PFSK-1 (cell line): ENCODE measurements around the gene SLC5A10.

ENCODE experiments used
- FOXP2 ChIP-seq: optimal IDR thresholded peaks from 2 replicates; pipeline ENCODE3; 2011; ENCODE audit warnings: borderline replicate concordance, control low read depth, inconsistent platforms; ENCODE audit not compliant: insufficient read depth; ENCODE audit errors: extremely low read length, extremely low read depth
- POLR2AphosphoS5 ChIP-seq: IDR thresholded peaks from 2 replicates; pipeline ENCODE4 v1.6.1; 2012; ENCODE audit warnings: low read depth, mild to moderate bottlenecking, control low read depth, low read length, moderate library complexity
- REST ChIP-seq, 2 experiments: IDR thresholded peaks; 2 replicates each; pipeline versions ENCODE4 v1.6.1 to v1.8.0; 2011 to 2012; ENCODE audit warnings: low read depth in 2 of 2, low read length in 2 of 2, control low read depth in 1 of 2, inconsistent platforms in 1 of 2, mild to moderate bottlenecking in 1 of 2, moderate library complexity in 1 of 2; ENCODE audit not compliant: insufficient read depth in 1 of 2
- SIN3A ChIP-seq: IDR thresholded peaks from 2 replicates; pipeline ENCODE4 v1.6.1; 2012; ENCODE audit warnings: mild to moderate bottlenecking, low read length, moderate library complexity, borderline replicate concordance; ENCODE audit not compliant: insufficient read depth
- TAF1 ChIP-seq: IDR thresholded peaks from 2 replicates; pipeline ENCODE4 v1.6.1; 2012; ENCODE audit warnings: low read length, control low read depth, borderline replicate concordance; ENCODE audit not compliant: insufficient read depth

Gene SLC5A10

DNA sequence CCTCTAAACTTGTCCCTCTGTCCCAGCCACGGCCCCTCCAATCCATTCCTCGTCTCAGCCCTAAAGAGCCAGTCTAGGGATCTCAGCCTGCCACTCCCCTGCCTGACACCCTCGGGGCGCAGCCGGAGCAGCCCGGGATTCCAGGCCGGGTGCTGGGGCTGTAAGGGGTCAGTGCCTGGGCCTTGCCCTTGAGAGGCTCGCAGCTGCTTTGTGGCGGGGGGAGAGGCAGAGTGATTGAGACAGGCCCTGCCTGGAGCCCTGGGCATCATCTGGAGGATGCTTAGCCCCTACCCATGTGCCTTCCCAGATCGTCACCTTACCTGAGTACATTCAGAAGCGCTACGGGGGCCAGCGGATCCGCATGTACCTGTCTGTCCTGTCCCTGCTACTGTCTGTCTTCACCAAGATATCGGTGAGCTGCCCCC, 8.3 kb downstream of the SLC5A10 start:
- TF ChIP-seq TAF1 (no peak), FOXP2 (no peak), REST (IDR thresholded peaks at IDR 0.05; ENCODE audit: insufficient read depth in 1 of 2, low read depth in 2 of 2, low read length in 2 of 2) (no peak), POLR2AphosphoS5 (no peak), SIN3A (no peak)

DNA sequence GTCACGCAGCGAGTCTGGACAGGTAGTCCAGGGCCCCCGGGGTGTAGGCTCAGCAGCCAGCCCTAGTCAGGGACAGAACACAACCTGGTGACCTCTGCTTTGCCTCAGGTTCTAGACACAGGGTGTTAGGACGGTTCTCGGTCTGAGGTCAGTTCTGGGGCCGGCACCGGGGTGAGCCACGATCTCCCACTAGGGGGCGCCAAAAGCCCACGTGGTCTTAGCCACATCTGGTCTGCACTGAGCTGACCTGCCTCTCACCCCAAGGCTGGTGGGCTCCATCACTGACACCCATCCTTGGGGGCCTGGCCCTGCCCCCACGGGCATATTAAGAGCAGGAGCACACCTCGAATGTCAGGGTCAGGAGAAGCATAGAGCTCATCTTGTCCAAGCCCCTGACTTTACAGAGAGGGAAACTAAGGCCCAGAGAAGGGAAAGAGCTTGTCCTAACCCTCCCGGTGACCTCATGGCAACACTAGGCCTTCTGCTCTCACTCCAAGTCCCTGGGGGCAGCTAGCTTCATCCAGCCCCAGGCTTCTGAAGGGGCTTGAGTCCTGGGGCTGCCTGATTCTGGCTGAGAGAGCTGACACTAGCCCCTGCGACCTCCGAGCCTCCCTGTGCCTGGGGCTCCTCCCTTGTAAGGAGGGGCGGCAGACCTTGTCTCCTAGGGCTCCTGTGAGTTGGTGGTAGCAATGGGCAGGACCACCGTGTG, 9.0 kb downstream of the SLC5A10 start:
- TF ChIP-seq POLR2AphosphoS5 (no peak), FOXP2 (peak; percentile 76)

DNA sequence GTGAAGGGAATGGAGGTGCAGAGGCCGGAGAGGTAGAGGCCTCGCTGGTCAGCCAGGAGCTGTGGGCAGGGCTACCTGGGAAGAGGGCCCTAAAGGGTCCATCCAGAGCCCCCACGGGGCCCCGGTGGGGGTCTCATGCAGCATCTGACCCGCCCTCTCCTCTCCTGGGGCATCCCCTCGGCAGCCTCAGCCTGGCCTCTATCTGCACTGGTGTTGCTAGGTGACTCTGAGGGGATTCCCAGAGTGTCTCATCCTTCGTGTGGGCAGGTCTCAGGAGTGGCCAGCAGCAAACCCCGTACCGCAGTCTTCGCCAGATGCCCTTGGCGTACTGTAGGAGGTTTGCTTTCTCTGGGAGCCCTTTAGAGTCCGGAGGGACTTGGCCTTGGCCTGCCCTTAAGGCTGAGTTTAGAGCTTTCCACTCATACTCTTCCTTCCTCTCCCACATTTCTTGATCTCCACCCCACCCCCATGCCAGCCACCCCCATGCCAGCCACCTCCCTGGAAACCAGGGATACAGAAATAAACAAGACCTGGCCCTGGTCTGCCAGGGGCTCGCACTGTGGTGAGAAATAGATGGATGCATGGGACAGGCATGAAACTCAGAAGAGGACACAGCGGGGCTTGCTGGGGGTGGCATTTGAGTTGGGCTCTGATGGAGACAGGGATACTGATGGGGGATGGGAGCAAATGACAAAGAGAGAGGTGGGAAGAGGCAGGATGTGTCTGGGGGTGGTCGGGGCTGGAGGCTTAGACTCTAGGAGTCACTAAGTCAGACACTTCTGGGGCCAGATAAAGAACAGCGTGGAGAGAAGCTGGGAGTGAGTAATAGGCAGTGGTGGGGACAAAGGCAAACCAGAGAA, 9.9 kb downstream of the SLC5A10 start:
- no peak for TF ChIP-seq TAF1
- no peak for TF ChIP-seq POLR2AphosphoS5
- no peak for TF ChIP-seq REST (IDR thresholded peaks at IDR 0.05; ENCODE audit: insufficient read depth in 1 of 2, low read depth in 2 of 2, low read length in 2 of 2)
- TF ChIP-seq FOXP2: no peak
- TF ChIP-seq SIN3A: no peak

DNA sequence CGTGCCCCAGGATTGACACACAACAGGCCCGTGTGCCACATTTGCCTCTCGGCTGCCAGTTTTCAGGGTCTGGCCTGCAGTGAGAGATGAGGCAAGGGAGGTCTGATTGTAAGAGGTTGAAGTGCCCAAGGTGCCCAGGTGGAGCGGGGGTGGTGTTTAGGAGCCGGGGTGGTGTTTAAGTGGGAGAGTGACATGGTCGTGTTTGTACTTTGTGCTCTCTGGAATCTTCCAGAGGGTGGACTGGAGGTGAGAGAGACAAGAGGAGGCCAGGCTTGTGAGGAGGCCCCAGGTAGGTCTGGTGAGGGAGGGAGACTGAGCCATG, 10.5 kb downstream of the SLC5A10 start:
- TF ChIP-seq TAF1 (no peak), SIN3A (no peak), REST (IDR thresholded peaks at IDR 0.05; ENCODE audit: insufficient read depth in 1 of 2, low read depth in 2 of 2, low read length in 2 of 2) (no peak), POLR2AphosphoS5 (no peak), FOXP2 (no peak)

GRCh38 chr17:18963126-18964017, 11.4 kb downstream of the SLC5A10 start:
- TF ChIP-seq SIN3A: no peak
- TF ChIP-seq TAF1: no peak
- no peak for TF ChIP-seq POLR2AphosphoS5
- TF ChIP-seq FOXP2: no peak
- TF ChIP-seq REST (IDR thresholded peaks at IDR 0.05; ENCODE audit: insufficient read depth in 1 of 2, low read depth in 2 of 2, low read length in 2 of 2): no peak
